SK-N-MC (cell line): Measurements from ENCODE around the gene CPSF7.

Source experiments
- DNase-seq: peaks from one replicate; pipeline ENCODE4 v3.0.0-alpha.2; 2011; ENCODE audit warnings: low read depth, low spot score
- H3K27ac ChIP-seq: fragments of 200-600 bp; sonication (generic); 2 replicates; pipeline ENCODE4 v1.5.1; 2016; ENCODE audit warnings: mixed run types
- H3K36me3 ChIP-seq: fragments of 200-600 bp; sonication (generic); 2 replicates; pipeline ENCODE4 v1.6.1; 2017; ENCODE audit warnings: antibody characterized with exemption, low read length, mixed read lengths; ENCODE audit not compliant: insufficient read depth
- H3K4me3 ChIP-seq: fragments of 200-600 bp; sonication (generic); 2 replicates; pipeline ENCODE4 v1.5.1; 2016
- H3K9ac ChIP-seq: fragments of 200-600 bp; sonication (generic); 2 replicates; pipeline ENCODE4 v1.8.0; 2017; ENCODE audit warnings: mixed run types, mixed read lengths; ENCODE audit not compliant: insufficient read length
- H3K9me3 ChIP-seq: fragments of 200-600 bp; sonication (generic); 2 replicates; pipeline ENCODE4 v1.6.1; 2017; ENCODE audit warnings: low read depth, mild to moderate bottlenecking, antibody characterized with exemption, low read length, moderate library complexity, mixed read lengths
- EZH2 ChIP-seq: fragments of 200-600 bp; sonication (generic); IDR thresholded peaks from one replicate; pipeline ENCODE4 v1.6.1; 2017; ENCODE audit warnings: antibody characterized with exemption
- FOXP2 ChIP-seq: optimal IDR thresholded peaks from 2 replicates; pipeline ENCODE3; 2011; ENCODE audit warnings: mild to moderate bottlenecking, moderate library complexity; ENCODE audit not compliant: insufficient read depth; ENCODE audit errors: extremely low read length, control extremely low read depth
- POLR2AphosphoS5 ChIP-seq: IDR thresholded peaks from 2 replicates; pipeline ENCODE4 v1.6.1; 2012; ENCODE audit warnings: mild to moderate bottlenecking, low read depth, low read length, borderline replicate concordance

The CPSF7 gene

DNA sequence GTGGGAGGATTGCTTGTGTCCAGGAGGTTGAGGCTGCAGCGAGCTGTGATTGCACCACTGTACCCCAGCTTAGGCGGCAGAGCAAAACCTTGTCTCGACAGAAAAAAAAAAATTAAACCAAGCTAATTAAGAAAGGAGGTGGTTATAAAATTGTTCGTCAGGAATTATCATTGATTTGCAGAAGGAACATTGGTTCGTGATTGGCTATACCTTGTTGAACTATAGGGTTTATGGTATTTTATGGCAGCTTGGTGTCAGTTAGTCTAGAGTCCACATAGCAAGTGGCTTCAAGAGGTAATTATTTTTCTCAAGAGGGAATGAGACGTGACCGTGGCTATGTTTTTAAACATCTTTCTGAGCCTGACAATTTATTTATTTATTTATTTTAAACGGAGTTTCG lies 48.9 kb downstream of the CPSF7 start:
- Histone ChIP-seq H3K9me3 (no peaks in the 10 kb centered on the region), H3K9ac (no peak overlapping the region), H3K36me3 (no peaks in the 10 kb centered on the region), H3K27ac (no peak overlapping the region), H3K4me3 (no peak overlapping the region)
- no peak for DNase-seq
- TF ChIP-seq POLR2AphosphoS5 (no peak), FOXP2 (no peak), EZH2 (no peak)

DNA sequence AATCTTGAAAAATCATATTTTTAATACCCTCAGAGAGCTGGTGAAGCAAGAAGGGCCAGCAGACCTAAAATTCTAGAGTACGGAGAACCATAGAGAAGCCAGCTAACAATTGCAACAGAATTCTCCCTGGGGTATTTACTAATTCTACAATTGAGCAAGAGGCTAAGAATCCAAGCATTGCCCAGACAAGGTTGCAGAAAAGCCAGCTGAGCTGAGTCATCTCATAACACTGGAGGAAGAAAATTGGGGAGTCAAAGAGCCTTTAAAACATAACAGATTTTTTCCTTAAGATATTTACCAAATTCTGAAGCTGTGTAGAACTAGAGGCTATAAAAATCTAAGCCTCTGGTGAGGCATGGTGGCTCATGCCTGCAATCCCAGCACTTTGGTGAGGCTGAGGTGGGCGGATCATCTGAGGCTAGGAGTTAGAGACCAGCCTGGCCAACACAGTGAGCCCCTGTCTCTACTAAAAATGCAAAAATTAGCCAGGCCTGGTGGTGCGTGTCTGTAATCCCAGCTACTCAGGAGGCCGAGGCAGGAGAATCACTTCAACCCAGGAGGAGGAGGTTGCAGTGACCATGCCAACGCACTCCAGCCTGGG lies 51.0 kb downstream of the CPSF7 start:
- Histone ChIP-seq H3K4me3 (no peak overlapping the region), H3K27ac (peak overlapping the region; percentile 85), H3K36me3 (peaks cover 9% of the 10 kb centered on the region), H3K9ac (peak overlapping the region; percentile 9), H3K9me3 (no peaks in the 10 kb centered on the region; the same call in 1 of the 2 replicates)
- TF ChIP-seq EZH2 (no peak), POLR2AphosphoS5 (no peak), FOXP2 (no peak)
- DNase-seq: peak; percentile 75

DNA sequence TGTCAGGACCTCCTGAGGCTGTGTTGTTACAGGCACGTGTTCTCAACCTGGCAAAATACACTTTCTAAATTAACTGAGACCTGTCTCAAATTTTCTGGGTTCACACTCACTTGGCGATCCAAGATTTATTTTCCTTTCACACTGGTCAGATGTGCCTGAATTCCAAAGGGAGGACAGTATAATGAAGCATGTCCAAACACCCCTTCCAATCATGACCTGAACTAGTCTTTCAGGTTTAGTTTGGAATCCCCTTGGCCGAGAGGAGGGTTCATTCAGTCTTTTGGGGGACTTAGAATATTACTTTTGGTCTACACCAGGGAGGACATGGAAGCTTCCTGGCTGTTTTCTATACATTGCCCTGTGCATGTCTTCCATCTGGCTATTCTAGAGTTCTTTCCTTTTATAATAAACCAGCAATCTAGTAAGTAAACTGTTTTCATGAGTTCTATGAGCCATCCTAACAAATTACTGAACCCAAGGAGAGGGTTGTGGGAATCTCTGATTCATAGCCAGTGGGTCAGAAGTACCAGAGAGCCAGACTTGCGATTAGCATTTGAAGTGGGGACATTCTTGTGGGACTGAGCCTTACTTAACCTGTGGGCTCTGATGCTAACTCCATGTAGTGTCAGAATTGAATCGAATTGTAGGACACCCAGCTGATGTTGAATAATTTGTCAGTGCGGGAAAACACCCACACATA lies 52.2 kb downstream of the CPSF7 start:
- H3K9ac ChIP-seq: no peak overlapping the region
- no peak overlapping the region for H3K27ac ChIP-seq
- no peak overlapping the region for H3K4me3 ChIP-seq
- peaks cover 7% of the 10 kb centered on the region; the same call in 1 of the 2 replicates for H3K9me3 ChIP-seq
- H3K36me3 ChIP-seq: peaks cover 18% of the 10 kb centered on the region
- no peak for TF ChIP-seq FOXP2
- no peak for TF ChIP-seq POLR2AphosphoS5
- no peak for TF ChIP-seq EZH2
- DNase-seq: no peak

DNA sequence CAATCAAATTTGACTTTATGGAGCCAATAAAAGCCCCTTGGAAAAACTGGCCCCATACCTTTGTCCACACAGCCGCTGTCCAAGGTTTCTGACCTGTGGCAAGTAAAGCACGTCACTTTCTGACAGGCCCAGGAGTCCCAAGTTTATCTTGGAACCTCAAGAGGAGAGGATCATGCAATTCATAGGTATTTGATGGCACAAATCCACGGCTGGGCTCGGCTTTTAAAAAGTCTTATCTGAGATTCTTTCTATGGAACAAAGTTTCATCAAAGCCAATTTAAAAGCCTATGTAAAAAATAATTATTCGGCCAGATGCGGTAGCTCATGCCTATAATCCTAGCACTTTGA lies 54.0 kb downstream of the CPSF7 start:
- TF ChIP-seq FOXP2 (no peak), POLR2AphosphoS5 (no peak), EZH2 (no peak)
- Histone ChIP-seq H3K9me3 (peaks cover 7% of the 10 kb centered on the region; the same call in 1 of the 2 replicates), H3K36me3 (peaks cover 29% of the 10 kb centered on the region), H3K4me3 (no peak overlapping the region), H3K9ac (no peak overlapping the region), H3K27ac (no peak overlapping the region)
- no peak for DNase-seq

DNA sequence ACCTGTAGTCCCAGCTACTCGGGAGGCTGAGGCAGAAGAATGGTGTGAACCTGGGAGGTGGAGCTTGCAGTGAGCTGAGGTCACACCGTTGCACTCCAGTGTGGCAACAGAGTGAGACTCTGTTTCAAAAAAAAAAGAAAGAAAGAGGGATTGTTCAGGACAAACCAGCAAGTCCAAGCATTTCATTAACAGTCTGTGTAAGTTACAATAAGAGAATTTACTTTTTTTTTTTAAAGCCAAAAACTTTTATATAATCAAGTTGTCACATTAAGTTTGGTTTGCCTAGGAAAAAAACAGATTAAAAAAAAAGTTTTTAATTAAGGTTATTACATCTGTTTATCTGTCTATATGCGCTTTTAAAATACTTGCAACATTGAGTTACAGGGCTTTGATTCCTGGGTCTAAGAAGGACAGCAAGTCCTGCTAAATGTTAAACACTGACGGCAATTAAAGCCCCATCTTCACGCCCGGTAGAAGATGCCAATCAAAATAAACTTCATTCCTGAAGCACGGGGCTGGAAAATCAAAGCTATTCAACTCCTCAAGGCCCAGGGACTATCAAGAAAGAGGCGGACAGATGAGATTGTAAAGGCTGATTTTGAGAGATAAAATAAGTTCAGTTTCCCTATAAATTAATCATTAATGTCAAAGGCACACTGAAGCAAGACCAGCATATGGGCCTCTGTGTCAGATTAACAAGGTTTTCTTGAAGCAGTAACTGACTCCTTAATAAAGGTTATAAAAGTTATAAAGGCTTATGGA lies 56.9 kb downstream of the CPSF7 start:
- no peak for TF ChIP-seq EZH2
- no peak for TF ChIP-seq FOXP2
- no peak for TF ChIP-seq POLR2AphosphoS5
- Histone ChIP-seq H3K9ac (no peak overlapping the region), H3K4me3 (no peak overlapping the region), H3K27ac (no peak overlapping the region), H3K9me3 (peaks cover 7% of the 10 kb centered on the region; the same call in 1 of the 2 replicates), H3K36me3 (peaks cover 55% of the 10 kb centered on the region)
- DNase-seq: no peak

DNA sequence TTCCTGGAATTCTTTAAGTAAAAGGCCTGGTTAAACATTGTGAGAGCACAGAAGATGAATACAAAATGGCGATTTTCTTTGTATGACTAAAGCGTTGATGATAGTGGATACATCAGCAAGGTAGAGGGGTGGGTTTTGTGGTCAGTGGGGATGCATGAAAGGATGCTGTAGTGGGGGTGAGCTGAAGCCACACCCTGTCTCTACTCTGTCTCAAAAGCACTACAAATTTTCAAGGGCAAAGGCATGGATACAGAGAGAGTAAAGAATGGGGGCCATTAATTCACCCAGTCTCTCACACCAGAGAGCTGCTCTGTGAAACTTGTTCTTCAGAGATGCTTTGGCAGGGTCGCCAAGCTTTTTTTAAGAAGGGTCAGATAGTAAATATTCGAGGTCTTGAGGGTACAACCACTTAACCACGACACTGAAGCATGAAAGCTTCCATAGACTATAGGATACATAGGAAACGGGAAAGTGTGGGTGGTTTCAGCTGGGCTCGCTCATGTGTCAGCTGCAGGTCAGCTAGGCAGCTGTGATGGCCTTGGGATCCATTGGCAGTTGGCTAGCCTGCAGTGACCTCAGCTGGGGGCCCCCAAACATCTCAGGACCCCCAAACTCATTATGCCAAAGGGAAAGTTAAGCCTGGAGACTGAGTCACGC lies 59.3 kb downstream of the CPSF7 start:
- no peak overlapping the region for H3K9ac ChIP-seq
- H3K27ac ChIP-seq: no peak overlapping the region
- DNase-seq: no peak

DNA sequence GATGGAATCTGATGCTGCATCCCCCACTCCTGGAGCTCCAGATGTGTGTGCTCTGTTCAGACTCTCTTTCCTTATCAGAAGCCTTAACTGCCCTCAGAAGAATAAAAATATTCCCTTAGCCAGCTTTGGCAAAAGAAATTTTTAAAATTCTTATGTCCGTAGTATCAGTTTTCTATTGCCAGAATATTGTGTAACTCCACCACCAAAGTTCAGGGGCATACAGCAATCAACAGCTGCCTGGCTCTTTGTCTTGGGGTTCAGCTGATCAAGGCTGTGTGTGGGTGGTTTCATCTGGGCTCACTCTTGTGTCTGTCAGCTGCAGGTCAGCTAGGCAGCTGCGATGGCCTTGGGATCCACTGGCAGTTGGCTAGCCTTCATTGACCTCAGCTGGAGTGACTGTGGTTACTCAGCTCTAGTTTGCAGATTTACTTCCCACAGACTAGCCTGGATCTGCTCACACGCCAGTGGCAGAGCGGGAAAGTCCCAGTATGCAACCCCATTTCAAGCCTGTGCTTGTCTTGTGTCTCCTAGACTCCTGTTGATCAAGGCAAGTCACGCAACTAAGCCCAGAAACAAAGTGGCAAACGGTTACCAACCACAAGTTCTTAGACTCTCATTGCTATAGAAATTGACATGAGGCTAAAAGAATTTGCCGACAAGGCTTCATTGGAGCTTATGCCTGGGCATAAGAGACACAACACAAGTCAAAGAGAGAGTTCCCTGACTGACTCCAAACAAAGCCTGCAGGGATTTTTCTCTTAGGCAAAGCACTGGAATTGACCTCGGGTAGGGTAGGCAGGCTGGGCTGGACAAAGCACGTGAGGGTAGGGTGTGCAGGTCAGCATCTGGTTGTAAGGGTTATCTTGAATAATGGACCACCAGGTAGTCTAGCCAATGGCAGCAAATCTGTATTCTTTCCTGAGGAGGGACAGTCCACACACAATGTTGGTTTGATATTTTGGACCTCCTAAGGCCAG lies 60.1 kb downstream of the CPSF7 start:
- H3K36me3 ChIP-seq: peaks cover 79% of the 10 kb centered on the region
- H3K4me3 ChIP-seq: no peak overlapping the region
- H3K27ac ChIP-seq: no peak overlapping the region
- peaks cover 7% of the 10 kb centered on the region; the same call in 1 of the 2 replicates for H3K9me3 ChIP-seq
- no peak for DNase-seq
- TF ChIP-seq FOXP2 (no peak), POLR2AphosphoS5 (no peak; the same call in 1 of the 2 replicates), EZH2 (no peak)
- no peak overlapping the region for H3K9ac ChIP-seq

More for the DNA sequence above, 59.3 kb downstream of the CPSF7 start:
- no peak for TF ChIP-seq POLR2AphosphoS5
- Histone ChIP-seq H3K9me3 (peaks cover 7% of the 10 kb centered on the region; the same call in 1 of the 2 replicates), H3K4me3 (no peak overlapping the region), H3K36me3 (peaks cover 79% of the 10 kb centered on the region)
